Stimulated activated CD8-positive, alpha-beta memory T cell treated with anti-CD3 and anti-CD28 coated beads, Interleukin-7, amount 100 ng/mL, for 48 hours (primary cell): ENCODE results near the gene ITIH4.

Source experiments
- DNase-seq, 2 donors: peaks; one replicate each; pipeline ENCODE4 v3.0.0-alpha.2; 2020; ENCODE audit warnings: low read depth in 1 of 2; ENCODE audit errors: extremely low read depth in 1 of 2

The ITIH4 gene

GRCh38 chr3:52834871-52835501 is 4.5 kb upstream of the ITIH4 start, which contains the start of gene MUSTN1:
Gene MUSTN1 (minus strand): TSS chr3:52835019. CDS start chr3:52834948, 71 bp downstream.
- no peak for DNase-seq

- DNase-seq, result no peak
These were observed 2.7 kb upstream of the ITIH4 start for GRCh38 chr3:52833202-52833601.

DNA sequence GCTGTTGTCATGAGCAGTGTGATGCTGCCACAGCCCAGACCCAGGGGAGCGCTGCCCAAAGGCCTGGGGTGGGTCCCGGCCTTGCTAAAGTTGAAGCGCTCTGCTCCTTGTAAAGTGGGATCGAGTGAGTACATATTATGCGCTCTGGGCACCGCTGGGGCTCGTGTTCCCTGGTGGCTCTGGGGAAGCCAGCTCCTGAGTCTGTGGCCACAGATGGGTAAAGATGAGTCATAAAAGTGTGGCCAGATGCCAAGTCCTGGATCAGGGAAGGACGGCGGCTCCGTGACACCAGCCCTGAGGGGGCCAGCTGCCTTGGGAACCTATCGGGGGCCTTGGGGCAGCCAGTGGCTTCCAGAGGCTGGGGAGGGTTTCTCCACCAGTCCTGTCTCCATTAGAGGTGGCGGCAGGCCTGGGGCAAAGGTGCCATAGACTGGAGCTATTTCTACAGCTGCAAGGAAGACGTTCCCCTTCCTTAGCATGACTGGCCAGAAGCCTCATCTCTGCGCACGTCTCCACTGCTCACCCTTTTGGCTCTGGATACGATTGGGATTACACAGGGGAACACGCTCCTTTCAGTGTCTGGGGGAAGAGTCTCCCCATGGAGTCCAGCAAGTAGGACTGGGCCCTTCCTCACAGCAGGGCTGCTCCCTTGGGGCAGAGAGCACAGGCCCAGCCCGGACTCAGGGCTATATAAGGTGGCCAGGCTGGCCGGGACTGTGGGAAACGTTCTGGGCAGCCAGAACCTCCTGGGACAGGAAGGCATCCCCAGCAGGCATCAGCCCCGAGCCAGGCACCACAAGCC is 1.2 kb upstream of the ITIH4 start:
- no peak for DNase-seq

GRCh38 chr3:52829906-52830463 is 487 bp downstream of the ITIH4 start:
- DNase-seq, result no peak

GRCh38 chr3:52829482-52829881 is 990 bp downstream of the ITIH4 start:
- no peak for DNase-seq

DNA sequence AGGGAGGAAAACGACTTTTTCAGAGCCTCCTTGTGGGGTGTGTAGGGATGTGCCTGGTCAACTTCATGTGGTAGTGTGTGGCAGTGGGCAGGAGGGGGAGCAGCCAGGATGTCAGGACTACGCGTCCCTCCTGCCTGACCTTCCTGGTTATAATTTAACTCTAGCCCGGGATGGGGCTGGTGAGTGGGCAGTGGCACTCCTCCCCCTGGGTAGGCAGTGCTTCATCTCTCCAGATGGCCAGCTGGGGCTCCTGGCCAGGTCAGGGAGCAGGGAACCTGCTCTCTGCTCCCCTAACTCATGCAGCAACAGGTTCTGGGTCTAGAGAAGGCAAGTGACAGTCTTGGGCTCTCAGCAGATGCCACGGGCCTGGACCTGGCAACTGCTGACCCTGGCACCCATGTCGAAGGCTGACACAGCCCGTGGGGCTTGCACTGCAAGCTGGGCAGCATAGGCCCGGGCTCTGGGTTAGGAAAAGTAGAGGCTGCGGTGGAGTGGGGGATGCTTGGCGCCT is 2.6 kb downstream of the ITIH4 start:
- no peak for DNase-seq

DNA sequence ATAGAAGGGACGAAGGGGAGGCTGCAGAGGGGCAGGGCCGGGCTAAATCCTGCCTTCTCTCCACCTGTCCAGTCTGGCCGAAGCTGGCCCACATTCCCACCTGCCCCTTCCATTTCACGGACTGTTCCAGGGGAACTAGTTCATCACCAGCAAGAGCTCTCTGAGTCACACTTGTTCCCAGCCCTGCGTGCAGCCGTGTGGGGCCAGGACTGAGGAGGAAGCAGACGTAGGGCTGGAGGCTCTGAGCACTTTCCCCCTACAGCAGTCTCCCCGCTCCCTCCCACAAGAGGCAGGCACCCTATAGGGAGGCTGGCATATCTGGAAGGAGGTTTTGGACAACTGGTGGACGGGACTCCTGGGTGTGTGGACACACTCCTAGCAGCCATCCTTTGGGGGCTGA is 3.0 kb downstream of the ITIH4 start:
- no peak for DNase-seq

- DNase-seq, result no peak
These were observed 6.4 kb downstream of the ITIH4 start for GRCh38 chr3:52824037-52824436.

DNA sequence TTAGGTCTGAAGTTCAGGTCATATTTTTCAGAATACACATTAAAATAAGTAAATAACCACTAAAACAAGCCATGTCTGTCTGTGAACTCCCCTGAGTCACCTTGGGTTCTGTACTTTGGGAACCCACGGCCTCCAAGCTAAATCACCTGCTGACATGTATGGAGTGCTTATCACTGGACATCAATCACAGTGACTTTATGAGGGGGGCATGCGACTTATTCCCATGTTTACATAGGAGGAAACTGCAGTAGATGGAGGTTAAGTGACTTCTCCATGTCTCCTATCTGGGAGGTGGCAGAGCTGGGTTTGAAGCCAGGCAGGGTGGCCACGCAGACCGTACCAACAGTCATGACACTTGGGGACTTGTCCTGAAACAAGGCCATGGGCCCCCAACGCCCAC is 8.1 kb downstream of the ITIH4 start:
- DNase-seq, result no peak

- no peak for DNase-seq
These were observed 9.7 kb downstream of the ITIH4 start for GRCh38 chr3:52820736-52821135.

DNA sequence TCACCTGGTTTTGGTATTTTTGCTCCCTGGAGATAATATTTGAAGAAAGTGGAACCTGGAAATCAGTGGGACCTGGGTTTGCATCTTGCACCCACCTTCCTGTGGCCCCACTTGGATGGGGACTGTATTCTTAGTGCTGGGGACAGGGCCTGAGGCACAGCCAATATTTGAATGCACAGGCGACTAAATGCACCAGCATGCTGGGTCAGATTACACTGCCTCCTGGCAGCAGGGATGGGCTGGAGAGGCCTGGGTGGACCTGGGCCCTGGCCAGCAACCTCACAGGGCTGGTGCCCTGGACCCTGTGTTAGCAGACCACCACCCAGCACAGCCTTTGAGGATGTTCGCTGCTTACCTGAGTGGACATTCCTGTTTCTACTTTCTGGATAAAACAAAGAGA is 10.5 kb downstream of the ITIH4 start:
- no peak for DNase-seq

DNA sequence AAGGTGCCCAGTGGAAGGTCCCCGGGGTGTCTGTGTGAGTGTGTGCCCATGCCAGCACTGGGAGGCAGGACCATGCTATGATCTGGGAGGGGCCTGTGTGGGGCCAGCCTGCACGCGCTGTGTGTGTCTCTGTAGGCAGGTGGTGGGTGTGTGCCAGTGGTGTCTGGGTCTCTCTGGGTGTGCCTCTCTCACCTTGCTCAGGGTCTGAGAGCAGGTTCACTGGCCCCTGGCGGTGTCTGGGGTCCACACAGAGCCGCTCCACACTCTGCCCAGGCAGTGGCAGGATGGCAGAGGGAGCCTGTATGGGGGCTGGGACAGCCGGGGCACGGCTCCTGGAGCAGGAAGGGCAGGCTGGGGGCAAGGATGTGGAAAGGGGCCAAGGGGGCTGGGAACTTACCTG is 12.6 kb downstream of the ITIH4 start:
- no peak for DNase-seq

GRCh38 chr3:52817221-52817620 is 13.3 kb downstream of the ITIH4 start:
- no peak for DNase-seq

DNA sequence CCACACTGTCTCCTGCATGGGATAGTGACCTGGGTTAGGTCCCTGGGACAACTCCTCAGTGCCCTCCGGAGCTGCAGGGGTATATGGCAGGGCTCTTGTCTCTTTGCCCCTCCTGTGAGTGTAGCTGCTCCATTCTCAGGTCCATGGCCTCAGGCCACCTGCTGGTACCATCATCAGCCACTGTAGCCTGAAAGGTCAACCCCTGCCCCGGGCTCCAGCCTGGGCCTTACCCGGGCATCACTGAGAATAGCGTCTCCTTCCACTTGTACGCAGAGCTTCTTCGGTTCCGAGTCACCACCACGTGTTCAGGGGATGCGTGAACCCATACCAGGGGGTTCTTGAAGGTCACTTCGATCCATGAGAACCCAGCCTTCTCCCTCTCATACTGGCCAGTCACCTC is 13.8 kb downstream of the ITIH4 start:
- DNase-seq, result no peak

GRCh38 chr3:52816199-52816598 is 14.3 kb downstream of the ITIH4 start:
- no peak for DNase-seq

GRCh38 chr3:52813810-52814209 is 16.7 kb downstream of the ITIH4 start:
- no peak for DNase-seq

DNA sequence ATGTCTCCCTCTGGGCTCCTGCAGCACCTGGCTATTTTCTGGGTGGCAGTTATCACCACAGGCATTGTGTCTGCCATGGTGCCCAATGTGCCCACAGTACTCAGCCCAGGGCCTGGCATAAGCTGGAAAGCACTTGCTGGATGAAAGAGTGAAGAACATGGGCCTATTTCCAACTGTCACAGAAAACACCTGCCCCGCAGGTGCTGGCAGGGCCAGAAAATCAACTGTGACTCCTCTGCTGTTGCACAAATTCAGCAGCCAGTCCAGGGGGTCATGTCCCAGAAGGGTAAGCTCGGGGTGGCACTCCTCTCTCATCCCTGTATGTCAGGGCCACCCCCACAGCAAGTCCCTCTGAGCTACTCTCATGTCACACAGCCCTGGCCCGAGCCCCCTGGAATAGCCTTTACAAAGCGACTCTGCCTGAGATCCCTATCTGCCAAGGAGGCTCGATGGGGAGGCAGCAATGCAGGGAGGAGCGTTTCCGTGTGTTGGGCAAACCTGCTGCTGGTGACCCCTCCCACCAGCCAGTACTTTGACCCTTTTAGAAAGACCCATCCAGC is 18.9 kb downstream of the ITIH4 start:
- no peak for DNase-seq

GRCh38 chr3:52810923-52811322 is 19.5 kb downstream of the ITIH4 start:
- DNase-seq, result no peak

GRCh38 chr3:52809662-52810377 is 20.7 kb downstream of the ITIH4 start:
- DNase-seq, result no peak

DNA sequence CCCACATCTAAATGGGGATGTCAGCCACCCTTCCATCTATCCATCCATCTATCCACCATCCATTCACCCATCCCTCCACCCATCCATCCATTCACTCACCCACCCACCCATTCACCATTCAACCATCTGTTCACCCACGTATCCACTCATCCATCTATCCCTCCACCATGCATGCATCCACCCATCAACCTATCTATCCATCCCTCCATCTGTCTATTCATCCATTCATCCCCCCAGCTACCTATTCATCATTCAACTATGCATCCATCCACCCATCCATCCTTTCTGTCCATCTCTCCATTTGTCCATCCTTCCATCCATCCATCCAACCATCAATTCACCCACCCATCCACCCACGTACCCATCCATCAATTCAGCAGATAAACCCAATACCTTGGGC is 21.3 kb downstream of the ITIH4 start:
- no peak for DNase-seq
